ENCODE measurements around the gene GSTA4. TPM values are rescaled to one million over a fixed set of nuclear protein-coding genes. Genes with fewer than 3 reads are reported as not detected.

The GSTA4 gene
- total and polyA plus RNA-seq, 2 experiments from 2014 or later, result 19.3 to 29.9 TPM

DNA sequence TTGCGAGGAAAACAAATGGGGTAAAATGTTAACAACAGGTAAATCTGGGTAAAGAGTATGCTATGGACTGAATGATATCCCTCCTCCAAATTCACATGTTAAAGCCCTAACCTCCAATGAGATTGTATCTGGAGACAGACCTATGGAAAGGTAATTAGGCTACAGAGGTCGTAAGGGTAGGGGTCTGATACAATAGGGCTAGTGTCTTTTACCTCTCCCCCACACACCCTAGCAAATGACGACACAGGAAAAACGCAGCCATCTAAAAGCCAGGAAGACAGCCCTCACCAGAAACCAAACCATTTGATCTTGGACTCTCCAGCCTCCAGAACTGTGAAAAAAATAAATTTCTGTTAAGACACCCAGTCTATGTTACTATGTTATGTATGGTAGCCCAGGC lies 49.5 kb upstream of the GSTA4 start:
- Mint-ChIP-seq H3K4me1 (peaks cover 23% of the 10 kb centered on the region), H3K36me3 (ENCODE audit: low read depth) (peaks cover 17% of the 10 kb centered on the region), H3K4me3 (no peak overlapping the region), H3K27me3 (ENCODE audit: insufficient read depth, low read depth, poor library complexity) (peaks cover 2% of the 10 kb centered on the region), H3K27ac (no peak overlapping the region), H3K9me3 (no peaks in the 10 kb centered on the region)
- Histone ChIP-seq H3K27me3 (ENCODE audit: insufficient read depth) (no peaks in the 10 kb centered on the region), H4K20me1 (replicated peaks; ENCODE audit: insufficient read depth) (no peaks in the 10 kb centered on the region; the same call in 1 of the 2 replicates), H3K27ac (ENCODE audit: low read depth) (no peak overlapping the region), H3K4me3 (no peak overlapping the region), H3F3A (replicated peaks; ENCODE audit: low read depth) (no peaks in the 10 kb centered on the region), H2AFZ (no peak overlapping the region), H3K4me1 (ENCODE audit: insufficient read depth) (peaks cover 12% of the 10 kb centered on the region), H3K36me3 (ENCODE audit: insufficient read depth) (no peaks in the 10 kb centered on the region), H3K79me2 (replicated peaks; ENCODE audit: insufficient read depth) (no peaks in the 10 kb centered on the region; the same call in 1 of the 2 replicates), H3K4me2 (peak overlapping the region; percentile 7; the same call in 1 of the 2 replicates), H3K9me2 (ENCODE audit: insufficient read depth) (no peaks in the 10 kb centered on the region)
- DNase-seq (ENCODE audit: low spot score), result no peak
- ATAC-seq, result peak; percentile 79
- no peak for TF ChIP-seq NANOG (IDR thresholded peaks at IDR 0.05; ENCODE audit: borderline replicate concordance)
- no peak for TF ChIP-seq ZNF114 (CRISPR knock-in tag; IDR thresholded peaks at IDR 0.05)
- TF ChIP-seq EZH2phosphoT487 (IDR thresholded peaks at IDR 0.05; ENCODE audit: unreplicated experiment), result no peak
- TF ChIP-seq, protein P1, sequence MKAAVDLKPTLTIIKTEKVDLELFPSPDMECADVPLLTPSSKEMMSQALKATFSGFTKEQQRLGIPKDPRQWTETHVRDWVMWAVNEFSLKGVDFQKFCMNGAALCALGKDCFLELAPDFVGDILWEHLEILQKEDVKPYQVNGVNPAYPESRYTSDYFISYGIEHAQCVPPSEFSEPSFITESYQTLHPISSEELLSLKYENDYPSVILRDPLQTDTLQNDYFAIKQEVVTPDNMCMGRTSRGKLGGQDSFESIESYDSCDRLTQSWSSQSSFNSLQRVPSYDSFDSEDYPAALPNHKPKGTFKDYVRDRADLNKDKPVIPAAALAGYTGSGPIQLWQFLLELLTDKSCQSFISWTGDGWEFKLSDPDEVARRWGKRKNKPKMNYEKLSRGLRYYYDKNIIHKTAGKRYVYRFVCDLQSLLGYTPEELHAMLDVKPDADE (IDR thresholded peaks at IDR 0.05), result no peak
- TF ChIP-seq JUNB (IDR thresholded peaks at IDR 0.05; ENCODE audit: unreplicated experiment), result no peak
- no peak for TF ChIP-seq CTCF (conservative IDR thresholded peaks at IDR 0.05; ENCODE audit: low read depth in 2 of 2)
- TF ChIP-seq CREB1 (CRISPR knock-in tag; IDR thresholded peaks at IDR 0.05; ENCODE audit: low read depth), result no peak
- TF ChIP-seq, protein P2, sequence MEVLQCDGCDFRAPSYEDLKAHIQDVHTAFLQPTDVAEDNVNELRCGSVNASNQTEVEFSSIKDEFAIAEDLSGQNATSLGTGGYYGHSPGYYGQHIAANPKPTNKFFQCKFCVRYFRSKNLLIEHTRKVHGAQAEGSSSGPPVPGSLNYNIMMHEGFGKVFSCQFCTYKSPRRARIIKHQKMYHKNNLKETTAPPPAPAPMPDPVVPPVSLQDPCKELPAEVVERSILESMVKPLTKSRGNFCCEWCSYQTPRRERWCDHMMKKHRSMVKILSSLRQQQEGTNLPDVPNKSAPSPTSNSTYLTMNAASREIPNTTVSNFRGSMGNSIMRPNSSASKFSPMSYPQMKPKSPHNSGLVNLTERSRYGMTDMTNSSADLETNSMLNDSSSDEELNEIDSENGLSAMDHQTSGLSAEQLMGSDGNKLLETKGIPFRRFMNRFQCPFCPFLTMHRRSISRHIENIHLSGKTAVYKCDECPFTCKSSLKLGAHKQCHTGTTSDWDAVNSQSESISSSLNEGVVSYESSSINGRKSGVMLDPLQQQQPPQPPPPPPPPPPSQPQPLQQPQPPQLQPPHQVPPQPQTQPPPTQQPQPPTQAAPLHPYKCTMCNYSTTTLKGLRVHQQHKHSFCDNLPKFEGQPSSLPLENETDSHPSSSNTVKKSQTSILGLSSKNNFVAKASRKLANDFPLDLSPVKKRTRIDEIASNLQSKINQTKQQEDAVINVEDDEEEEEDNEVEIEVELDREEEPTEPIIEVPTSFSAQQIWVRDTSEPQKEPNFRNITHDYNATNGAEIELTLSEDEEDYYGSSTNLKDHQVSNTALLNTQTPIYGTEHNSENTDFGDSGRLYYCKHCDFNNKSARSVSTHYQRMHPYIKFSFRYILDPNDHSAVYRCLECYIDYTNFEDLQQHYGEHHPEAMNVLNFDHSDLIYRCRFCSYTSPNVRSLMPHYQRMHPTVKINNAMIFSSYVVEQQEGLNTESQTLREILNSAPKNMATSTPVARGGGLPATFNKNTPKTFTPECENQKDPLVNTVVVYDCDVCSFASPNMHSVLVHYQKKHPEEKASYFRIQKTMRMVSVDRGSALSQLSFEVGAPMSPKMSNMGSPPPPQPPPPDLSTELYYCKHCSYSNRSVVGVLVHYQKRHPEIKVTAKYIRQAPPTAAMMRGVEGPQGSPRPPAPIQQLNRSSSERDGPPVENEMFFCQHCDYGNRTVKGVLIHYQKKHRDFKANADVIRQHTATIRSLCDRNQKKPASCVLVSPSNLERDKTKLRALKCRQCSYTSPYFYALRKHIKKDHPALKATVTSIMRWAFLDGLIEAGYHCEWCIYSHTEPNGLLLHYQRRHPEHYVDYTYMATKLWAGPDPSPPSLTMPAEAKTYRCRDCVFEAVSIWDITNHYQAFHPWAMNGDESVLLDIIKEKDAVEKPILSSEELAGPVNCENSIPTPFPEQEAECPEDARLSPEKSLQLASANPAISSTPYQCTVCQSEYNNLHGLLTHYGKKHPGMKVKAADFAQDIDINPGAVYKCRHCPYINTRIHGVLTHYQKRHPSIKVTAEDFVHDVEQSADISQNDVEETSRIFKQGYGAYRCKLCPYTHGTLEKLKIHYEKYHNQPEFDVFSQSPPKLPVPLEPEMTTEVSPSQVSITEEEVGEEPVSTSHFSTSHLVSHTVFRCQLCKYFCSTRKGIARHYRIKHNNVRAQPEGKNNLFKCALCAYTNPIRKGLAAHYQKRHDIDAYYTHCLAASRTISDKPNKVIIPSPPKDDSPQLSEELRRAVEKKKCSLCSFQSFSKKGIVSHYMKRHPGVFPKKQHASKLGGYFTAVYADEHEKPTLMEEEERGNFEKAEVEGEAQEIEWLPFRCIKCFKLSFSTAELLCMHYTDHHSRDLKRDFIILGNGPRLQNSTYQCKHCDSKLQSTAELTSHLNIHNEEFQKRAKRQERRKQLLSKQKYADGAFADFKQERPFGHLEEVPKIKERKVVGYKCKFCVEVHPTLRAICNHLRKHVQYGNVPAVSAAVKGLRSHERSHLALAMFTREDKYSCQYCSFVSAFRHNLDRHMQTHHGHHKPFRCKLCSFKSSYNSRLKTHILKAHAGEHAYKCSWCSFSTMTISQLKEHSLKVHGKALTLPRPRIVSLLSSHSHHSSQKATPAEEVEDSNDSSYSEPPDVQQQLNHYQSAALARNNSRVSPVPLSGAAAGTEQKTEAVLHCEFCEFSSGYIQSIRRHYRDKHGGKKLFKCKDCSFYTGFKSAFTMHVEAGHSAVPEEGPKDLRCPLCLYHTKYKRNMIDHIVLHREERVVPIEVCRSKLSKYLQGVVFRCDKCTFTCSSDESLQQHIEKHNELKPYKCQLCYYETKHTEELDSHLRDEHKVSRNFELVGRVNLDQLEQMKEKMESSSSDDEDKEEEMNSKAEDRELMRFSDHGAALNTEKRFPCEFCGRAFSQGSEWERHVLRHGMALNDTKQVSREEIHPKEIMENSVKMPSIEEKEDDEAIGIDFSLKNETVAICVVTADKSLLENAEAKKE (CRISPR knock-in tag; IDR thresholded peaks at IDR 0.05), result no peak
- no peak for TF ChIP-seq ZNF331 (CRISPR knock-in tag; IDR thresholded peaks at IDR 0.05; ENCODE audit: low read depth)
- TF ChIP-seq, protein P3, sequence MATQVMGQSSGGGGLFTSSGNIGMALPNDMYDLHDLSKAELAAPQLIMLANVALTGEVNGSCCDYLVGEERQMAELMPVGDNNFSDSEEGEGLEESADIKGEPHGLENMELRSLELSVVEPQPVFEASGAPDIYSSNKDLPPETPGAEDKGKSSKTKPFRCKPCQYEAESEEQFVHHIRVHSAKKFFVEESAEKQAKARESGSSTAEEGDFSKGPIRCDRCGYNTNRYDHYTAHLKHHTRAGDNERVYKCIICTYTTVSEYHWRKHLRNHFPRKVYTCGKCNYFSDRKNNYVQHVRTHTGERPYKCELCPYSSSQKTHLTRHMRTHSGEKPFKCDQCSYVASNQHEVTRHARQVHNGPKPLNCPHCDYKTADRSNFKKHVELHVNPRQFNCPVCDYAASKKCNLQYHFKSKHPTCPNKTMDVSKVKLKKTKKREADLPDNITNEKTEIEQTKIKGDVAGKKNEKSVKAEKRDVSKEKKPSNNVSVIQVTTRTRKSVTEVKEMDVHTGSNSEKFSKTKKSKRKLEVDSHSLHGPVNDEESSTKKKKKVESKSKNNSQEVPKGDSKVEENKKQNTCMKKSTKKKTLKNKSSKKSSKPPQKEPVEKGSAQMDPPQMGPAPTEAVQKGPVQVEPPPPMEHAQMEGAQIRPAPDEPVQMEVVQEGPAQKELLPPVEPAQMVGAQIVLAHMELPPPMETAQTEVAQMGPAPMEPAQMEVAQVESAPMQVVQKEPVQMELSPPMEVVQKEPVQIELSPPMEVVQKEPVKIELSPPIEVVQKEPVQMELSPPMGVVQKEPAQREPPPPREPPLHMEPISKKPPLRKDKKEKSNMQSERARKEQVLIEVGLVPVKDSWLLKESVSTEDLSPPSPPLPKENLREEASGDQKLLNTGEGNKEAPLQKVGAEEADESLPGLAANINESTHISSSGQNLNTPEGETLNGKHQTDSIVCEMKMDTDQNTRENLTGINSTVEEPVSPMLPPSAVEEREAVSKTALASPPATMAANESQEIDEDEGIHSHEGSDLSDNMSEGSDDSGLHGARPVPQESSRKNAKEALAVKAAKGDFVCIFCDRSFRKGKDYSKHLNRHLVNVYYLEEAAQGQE (IDR thresholded peaks at IDR 0.05; ENCODE audit: unreplicated experiment), result no peak
- TF ChIP-seq STAT1 (IDR thresholded peaks at IDR 0.05; ENCODE audit: unreplicated experiment), result no peak
- no peak for TF ChIP-seq POLR2AphosphoS5 (IDR thresholded peaks at IDR 0.05; ENCODE audit: low read depth)
- no peak for TF ChIP-seq EZH2 (IDR thresholded peaks at IDR 0.05; ENCODE audit: low read depth, unreplicated experiment)
